Panc1 (cell line): ENCODE results near the gene TAMALIN. TPM values are rescaled to one million over a fixed set of nuclear protein-coding genes. Genes with fewer than 3 reads are reported as not detected.
A peak's percentile ranks its signal among the peaks of the same experiment; 100 is the strongest.

Experiments used
- ATAC-seq: fragments of 200-7000 bp; cut with Tn5 transposase; 2 replicates; pipeline ENCODE4 v1.9.1; 2020; ENCODE audit warnings: mild to moderate bottlenecking, moderate library complexity
- Bru-seq: library from RNA; stranded (reverse); fragments of 400-500 nt; gene quantifications from one replicate; lab custom pipeline; 2021; lab: Mats Ljungman, UMichigan
- BruChase-seq, 2 experiments: library from RNA; stranded (reverse); fragments of 400-500 nt; gene quantifications; one replicate each; lab custom pipeline; 2021; lab: Mats Ljungman, UMichigan
- BruUV-seq: library from RNA; stranded (reverse); fragments of 400-500 nt; replicated peaks from 2 replicates; lab custom pipeline; 2021; lab: Mats Ljungman, UMichigan
- CTCF ChIA-PET: fragments of 300-600 bp; sonication (Branson Sonifier 250); formaldehyde crosslinking; loops from one replicate; lab custom pipeline; 2022; ENCODE audit warnings: antibody characterized with exemption; lab: Charles Lee
- POLR2A ChIA-PET: fragments of 300-600 bp; sonication (Branson Sonifier 250); formaldehyde crosslinking; loops from one replicate; lab custom pipeline; 2022; ENCODE audit warnings: antibody characterized with exemption; lab: Charles Lee
- DNase-seq: peaks from one replicate; pipeline ENCODE4 v3.0.0-alpha.2; 2010; ENCODE audit warnings: low read depth, low spot score
- H3K27ac ChIP-seq: 2 replicates; pipeline ENCODE4 v1.5.1; 2011; ENCODE audit warnings: mild to moderate bottlenecking, low read length, inconsistent platforms
- H3K27me3 ChIP-seq: fragments of 200-500 bp; sonication (Bioruptor generic); 2 replicates; pipeline ENCODE4 v1.6.0; 2014; ENCODE audit warnings: low read length, inconsistent platforms; ENCODE audit not compliant: control insufficient read depth, insufficient read depth
- H3K36me3 ChIP-seq: fragments of 200-500 bp; sonication (Bioruptor generic); 2 replicates; pipeline ENCODE4 v1.5.1; 2014; ENCODE audit warnings: inconsistent platforms, mild to moderate bottlenecking, low read length, moderate library complexity; ENCODE audit not compliant: control insufficient read depth, insufficient read depth
- H3K4me1 ChIP-seq: 2 replicates; pipeline ENCODE4 v1.5.1; 2011; ENCODE audit warnings: inconsistent platforms, mild to moderate bottlenecking, low read length, moderate library complexity; ENCODE audit not compliant: control insufficient read depth, insufficient read depth
- H3K4me3 ChIP-seq, 2 experiments: 2 replicates each; pipeline ENCODE4 v1.5.1; 2011 to 2012; ENCODE audit warnings: low read depth in 2 of 2, low read length in 2 of 2, mild to moderate bottlenecking in 2 of 2, inconsistent platforms in 1 of 2, moderate library complexity in 1 of 2
- H3K9me3 ChIP-seq: fragments of 200-500 bp; sonication (Bioruptor generic); 2 replicates; pipeline ENCODE4 v1.5.1; 2014; ENCODE audit warnings: low read depth, mild to moderate bottlenecking, inconsistent platforms, low read length, moderate library complexity; ENCODE audit not compliant: control insufficient read depth, insufficient read depth
- POLR2AphosphoS5 ChIP-seq: IDR thresholded peaks from 2 replicates; pipeline ENCODE4 v1.6.1; 2012; ENCODE audit warnings: mild to moderate bottlenecking, low read depth, low read length, moderate library complexity
- SIN3A ChIP-seq: IDR thresholded peaks from 2 replicates; pipeline ENCODE4 v1.6.1; 2012; ENCODE audit warnings: low read depth, mild to moderate bottlenecking, low read length, moderate library complexity, borderline replicate concordance; ENCODE audit not compliant: insufficient read depth
- TCF7L2 ChIP-seq: IDR thresholded peaks from 2 replicates; pipeline ENCODE4 v1.6.1; 2011; ENCODE audit warnings: mild to moderate bottlenecking, low read depth, low read length, inconsistent platforms
- in situ Hi-C: cut with HindIII; loops from 2 replicates; pipeline ENCODE4 v1.10.0; 2016; ENCODE audit warnings: low sequenced_read_pairs, low pct_unique_long_range_greater_than_20kb
- intact Hi-C: fragments of 100-400 bp; cut with micrococcal nuclease; formaldehyde crosslinking; loops from one replicate; pipeline ENCODE4 v1.10.0; 2022; ENCODE audit not compliant: unreplicated experiment
- long read RNA-seq: library from polyadenylated mRNA; unstranded; transcript quantifications from one replicate; pipeline ENCODE4 v2.0.0, GENCODE V29; 2021; ENCODE audit not compliant: unreplicated experiment
- polyA plus RNA-seq: library from polyadenylated mRNA; unstranded; fragments of >200 nt; gene quantifications from one replicate; pipeline ENCODE4 v1.2.1, GENCODE V29; 2012; ENCODE audit warnings: missing spikeins; ENCODE audit not compliant: insufficient read length
- total RNA-seq: library from RNA; stranded (reverse); gene quantifications from one replicate; pipeline ENCODE4 v1.2.1, GENCODE V29; 2021; ENCODE audit not compliant: unreplicated experiment
- TF ChIP-seq, protein P1 (sequence below), 2 experiments: IDR thresholded peaks; 2 replicates each; pipeline ENCODE4 v1.6.1; 2011 to 2012; ENCODE audit warnings: low read depth in 2 of 2, control low read depth in 1 of 2, low read length in 1 of 2, mild to moderate bottlenecking in 1 of 2, moderate library complexity in 1 of 2; ENCODE audit not compliant: insufficient read depth in 1 of 2
- TF ChIP-seq, protein P2 (sequence below): fragments of 450-650 bp; IDR thresholded peaks from 2 replicates; pipeline ENCODE4 v1.5.1; 2017; ENCODE audit warnings: mild to moderate bottlenecking

TAMALIN gene
- 0.82 TPM for total RNA-seq
- polyA plus RNA-seq, result 0.59 TPM
- percentile 28 among the genes with signal in this experiment for Bru-seq, nascent RNA
- BruChase-seq, experiment 1, labeled RNA remaining after a 2-hour chase, result percentile 29 among the genes with signal in this experiment
- percentile 29 among the genes with signal in this experiment for BruChase-seq, experiment 2, labeled RNA remaining after a 6-hour chase
- long read RNA-seq, partial matches to known transcripts, result 0 of 1 reads
- long read RNA-seq, other reads (novel, unspliced or antisense), result 0 of 1 reads

DNA sequence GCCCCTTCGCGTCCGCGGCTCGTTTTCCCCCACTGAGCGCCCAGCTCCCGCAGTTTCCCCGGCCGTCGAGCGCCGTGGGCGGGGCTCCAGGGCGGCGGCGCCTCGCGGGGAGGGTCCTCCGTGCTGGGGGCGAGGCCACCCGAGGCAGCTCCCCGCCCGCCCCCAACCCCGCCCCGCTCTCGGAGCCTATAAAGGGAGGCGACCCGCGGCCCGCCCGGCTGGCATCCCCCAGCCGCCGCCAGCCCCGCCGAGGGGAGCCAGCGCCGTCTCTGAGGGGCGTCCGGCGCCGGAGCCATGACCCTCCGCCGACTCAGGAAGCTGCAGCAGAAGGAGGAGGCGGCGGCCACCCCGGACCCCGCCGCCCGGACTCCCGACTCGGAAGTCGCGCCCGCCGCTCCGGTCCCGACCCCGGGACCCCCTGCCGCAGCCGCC is at the start of gene TAMALIN:
TAMALIN (plus strand) TSS at position 221 of the 432 bp plus-strand sequence; CDS start at position 295, 74 bp downstream.
- POLR2A ChIA-PET, result interaction anchor here (0.7 kb wide), 1 partner anchor 1896 kb away, joined by 3 read pairs; no protein-coding TSS in a partner anchor
- Histone ChIP-seq H3K36me3 (no peaks in the 10 kb centered on the region), H3K27me3 (peaks cover 4% of the 10 kb centered on the region; the same call in 1 of the 2 replicates), H3K9me3 (no peaks in the 10 kb centered on the region), H3K4me1 (no peaks in the 10 kb centered on the region), H3K27ac (no peak within 1 kb of the TSS), H3K4me3 (peak within 1 kb of the TSS; percentile 36 to 41)
- in situ Hi-C loops, result no loop called here
- ATAC-seq (peak; percentile 60), DNase-seq (no peak)
- intact Hi-C loops, result no loop called here
- no TSS peak for BruUV-seq
- TF ChIP-seq, protein P1, sequence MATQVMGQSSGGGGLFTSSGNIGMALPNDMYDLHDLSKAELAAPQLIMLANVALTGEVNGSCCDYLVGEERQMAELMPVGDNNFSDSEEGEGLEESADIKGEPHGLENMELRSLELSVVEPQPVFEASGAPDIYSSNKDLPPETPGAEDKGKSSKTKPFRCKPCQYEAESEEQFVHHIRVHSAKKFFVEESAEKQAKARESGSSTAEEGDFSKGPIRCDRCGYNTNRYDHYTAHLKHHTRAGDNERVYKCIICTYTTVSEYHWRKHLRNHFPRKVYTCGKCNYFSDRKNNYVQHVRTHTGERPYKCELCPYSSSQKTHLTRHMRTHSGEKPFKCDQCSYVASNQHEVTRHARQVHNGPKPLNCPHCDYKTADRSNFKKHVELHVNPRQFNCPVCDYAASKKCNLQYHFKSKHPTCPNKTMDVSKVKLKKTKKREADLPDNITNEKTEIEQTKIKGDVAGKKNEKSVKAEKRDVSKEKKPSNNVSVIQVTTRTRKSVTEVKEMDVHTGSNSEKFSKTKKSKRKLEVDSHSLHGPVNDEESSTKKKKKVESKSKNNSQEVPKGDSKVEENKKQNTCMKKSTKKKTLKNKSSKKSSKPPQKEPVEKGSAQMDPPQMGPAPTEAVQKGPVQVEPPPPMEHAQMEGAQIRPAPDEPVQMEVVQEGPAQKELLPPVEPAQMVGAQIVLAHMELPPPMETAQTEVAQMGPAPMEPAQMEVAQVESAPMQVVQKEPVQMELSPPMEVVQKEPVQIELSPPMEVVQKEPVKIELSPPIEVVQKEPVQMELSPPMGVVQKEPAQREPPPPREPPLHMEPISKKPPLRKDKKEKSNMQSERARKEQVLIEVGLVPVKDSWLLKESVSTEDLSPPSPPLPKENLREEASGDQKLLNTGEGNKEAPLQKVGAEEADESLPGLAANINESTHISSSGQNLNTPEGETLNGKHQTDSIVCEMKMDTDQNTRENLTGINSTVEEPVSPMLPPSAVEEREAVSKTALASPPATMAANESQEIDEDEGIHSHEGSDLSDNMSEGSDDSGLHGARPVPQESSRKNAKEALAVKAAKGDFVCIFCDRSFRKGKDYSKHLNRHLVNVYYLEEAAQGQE (IDR thresholded peaks at IDR 0.05; ENCODE audit: insufficient read depth in 1 of 2, low read depth in 2 of 2, low read length in 1 of 2), result no peak
- TF ChIP-seq, protein P2, sequence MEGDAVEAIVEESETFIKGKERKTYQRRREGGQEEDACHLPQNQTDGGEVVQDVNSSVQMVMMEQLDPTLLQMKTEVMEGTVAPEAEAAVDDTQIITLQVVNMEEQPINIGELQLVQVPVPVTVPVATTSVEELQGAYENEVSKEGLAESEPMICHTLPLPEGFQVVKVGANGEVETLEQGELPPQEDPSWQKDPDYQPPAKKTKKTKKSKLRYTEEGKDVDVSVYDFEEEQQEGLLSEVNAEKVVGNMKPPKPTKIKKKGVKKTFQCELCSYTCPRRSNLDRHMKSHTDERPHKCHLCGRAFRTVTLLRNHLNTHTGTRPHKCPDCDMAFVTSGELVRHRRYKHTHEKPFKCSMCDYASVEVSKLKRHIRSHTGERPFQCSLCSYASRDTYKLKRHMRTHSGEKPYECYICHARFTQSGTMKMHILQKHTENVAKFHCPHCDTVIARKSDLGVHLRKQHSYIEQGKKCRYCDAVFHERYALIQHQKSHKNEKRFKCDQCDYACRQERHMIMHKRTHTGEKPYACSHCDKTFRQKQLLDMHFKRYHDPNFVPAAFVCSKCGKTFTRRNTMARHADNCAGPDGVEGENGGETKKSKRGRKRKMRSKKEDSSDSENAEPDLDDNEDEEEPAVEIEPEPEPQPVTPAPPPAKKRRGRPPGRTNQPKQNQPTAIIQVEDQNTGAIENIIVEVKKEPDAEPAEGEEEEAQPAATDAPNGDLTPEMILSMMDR, result no peak
- TF ChIP-seq SIN3A (no peak), TCF7L2 (no peak), POLR2AphosphoS5 (no peak)
- CTCF ChIA-PET, result interaction anchor here (0.8 kb wide), 2 partner anchors 14 to 18 kb away, joined by 3 read pairs; no protein-coding TSS in a partner anchor

DNA sequence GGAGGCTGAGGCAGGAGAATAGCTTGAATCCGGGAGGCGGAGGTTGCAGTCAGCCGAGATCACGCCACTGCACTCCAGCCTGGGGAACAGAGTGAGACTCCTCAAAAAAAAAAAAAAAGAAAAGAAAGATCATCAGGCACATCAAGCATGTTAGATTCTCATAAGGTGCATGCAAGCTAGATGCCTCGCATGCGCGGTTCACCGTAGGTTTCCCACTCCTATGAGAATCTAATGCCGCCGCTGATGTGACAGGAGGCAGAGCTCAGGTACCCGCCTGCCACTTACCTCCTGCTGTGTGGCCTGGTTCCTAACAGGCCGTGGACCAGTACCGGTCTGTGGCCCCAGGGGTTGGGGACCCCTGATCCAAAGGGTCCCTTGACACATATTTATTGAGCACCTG is 48.2 kb upstream of the TAMALIN start:
- H3K36me3 ChIP-seq, result no peaks in the 10 kb centered on the region
- H3K27me3 ChIP-seq, result no peaks in the 10 kb centered on the region
- CTCF ChIA-PET, result interaction anchor here (0.6 kb wide), 1 partner anchor 14 kb away, joined by 3 read pairs; no protein-coding TSS in a partner anchor
- ATAC-seq (no peak), DNase-seq (no peak)
- in situ Hi-C loops, result no loop called here
- POLR2A ChIA-PET, result no interaction called here
- no TSS peak for BruUV-seq
- TF ChIP-seq, protein P1 (IDR thresholded peaks at IDR 0.05; ENCODE audit: insufficient read depth in 1 of 2, low read depth in 2 of 2, low read length in 1 of 2), result no peak
- TF ChIP-seq, protein P2, result no peak
- TF ChIP-seq POLR2AphosphoS5 (no peak), TCF7L2 (no peak), SIN3A (no peak)
- no peaks in the 10 kb centered on the region for H3K9me3 ChIP-seq
- H3K4me1 ChIP-seq, result peaks cover 50% of the 10 kb centered on the region
- H3K27ac ChIP-seq, result no peak overlapping the region
- intact Hi-C loops, result no loop called here
- H3K4me3 ChIP-seq, result no peak overlapping the region
